Astrocyte of the cerebellum (primary cell): ENCODE results near the gene TMEM164.
"Not testable (repeated sequence)": the region's sequence is repeated elsewhere in the genome, so short reads cannot be mapped to it uniquely, and the experiment has no call there.

Experiments used
- DNase-seq: peaks from one replicate; pipeline ENCODE4 v3.0.0-alpha.2; 2011; ENCODE audit warnings: low read depth
- H3K4me3 ChIP-seq: 2 replicates; pipeline ENCODE4 v1.5.1; 2011; ENCODE audit warnings: mild to moderate bottlenecking, low read depth, low read length, moderate library complexity
- in situ Hi-C: cut with HindIII; loops from 2 replicates; pipeline ENCODE4 v1.10.0; 2017; ENCODE audit warnings: low sequenced_read_pairs
- TF ChIP-seq, protein P1 (sequence below): IDR thresholded peaks from 2 replicates; pipeline ENCODE4 v1.5.1; 2012; ENCODE audit warnings: low read length, low read depth, moderate library complexity, mild to moderate bottlenecking; ENCODE audit errors: missing control alignments

The TMEM164 gene

DNA sequence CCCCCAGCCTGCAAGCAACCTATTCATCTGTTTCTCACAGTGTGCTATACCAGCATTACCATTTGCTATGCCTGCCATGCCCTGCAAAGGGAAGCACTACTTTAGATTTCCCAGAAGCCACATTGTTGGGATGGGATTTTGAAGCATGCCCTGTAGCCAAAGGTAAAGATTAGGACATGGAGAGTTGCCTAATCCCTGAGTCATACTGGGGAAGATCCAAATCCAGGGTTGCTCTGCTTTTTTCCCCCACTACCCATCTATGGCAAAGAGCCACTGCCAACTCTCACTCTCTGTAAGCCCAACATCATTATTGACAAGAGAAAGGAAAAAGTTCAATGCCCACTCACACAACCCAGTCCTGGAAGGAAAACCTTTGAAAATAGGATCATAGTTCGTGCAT lies 36.7 kb upstream of the TMEM164 start:
- DNase-seq: no peak
- H3K4me3 ChIP-seq: no peak overlapping the region
- TF ChIP-seq, protein P1, sequence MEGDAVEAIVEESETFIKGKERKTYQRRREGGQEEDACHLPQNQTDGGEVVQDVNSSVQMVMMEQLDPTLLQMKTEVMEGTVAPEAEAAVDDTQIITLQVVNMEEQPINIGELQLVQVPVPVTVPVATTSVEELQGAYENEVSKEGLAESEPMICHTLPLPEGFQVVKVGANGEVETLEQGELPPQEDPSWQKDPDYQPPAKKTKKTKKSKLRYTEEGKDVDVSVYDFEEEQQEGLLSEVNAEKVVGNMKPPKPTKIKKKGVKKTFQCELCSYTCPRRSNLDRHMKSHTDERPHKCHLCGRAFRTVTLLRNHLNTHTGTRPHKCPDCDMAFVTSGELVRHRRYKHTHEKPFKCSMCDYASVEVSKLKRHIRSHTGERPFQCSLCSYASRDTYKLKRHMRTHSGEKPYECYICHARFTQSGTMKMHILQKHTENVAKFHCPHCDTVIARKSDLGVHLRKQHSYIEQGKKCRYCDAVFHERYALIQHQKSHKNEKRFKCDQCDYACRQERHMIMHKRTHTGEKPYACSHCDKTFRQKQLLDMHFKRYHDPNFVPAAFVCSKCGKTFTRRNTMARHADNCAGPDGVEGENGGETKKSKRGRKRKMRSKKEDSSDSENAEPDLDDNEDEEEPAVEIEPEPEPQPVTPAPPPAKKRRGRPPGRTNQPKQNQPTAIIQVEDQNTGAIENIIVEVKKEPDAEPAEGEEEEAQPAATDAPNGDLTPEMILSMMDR: no peak
- in situ Hi-C loops: no loop called here

DNA sequence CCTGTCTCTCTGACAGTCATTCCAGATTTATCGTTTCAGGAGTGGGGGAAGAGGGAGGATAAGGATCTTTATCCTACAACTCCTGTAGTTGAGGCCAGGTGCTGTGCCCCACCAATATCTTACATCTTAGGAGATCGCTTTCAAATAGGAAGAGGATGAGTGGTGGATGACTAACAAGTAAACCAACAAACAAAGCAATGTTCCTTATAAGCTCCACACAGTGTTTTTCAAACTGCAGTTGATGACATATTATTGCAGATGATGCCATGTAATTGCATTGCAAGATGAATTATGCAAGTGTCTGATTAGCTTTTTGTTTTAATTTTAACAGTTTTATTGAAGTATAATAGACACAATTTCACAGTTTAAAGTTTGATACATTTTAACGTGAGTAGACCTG lies 35.8 kb upstream of the TMEM164 start:
- in situ Hi-C loops: no loop called here
- TF ChIP-seq, protein P1: no peak
- no peak overlapping the region for H3K4me3 ChIP-seq
- no peak for DNase-seq

DNA sequence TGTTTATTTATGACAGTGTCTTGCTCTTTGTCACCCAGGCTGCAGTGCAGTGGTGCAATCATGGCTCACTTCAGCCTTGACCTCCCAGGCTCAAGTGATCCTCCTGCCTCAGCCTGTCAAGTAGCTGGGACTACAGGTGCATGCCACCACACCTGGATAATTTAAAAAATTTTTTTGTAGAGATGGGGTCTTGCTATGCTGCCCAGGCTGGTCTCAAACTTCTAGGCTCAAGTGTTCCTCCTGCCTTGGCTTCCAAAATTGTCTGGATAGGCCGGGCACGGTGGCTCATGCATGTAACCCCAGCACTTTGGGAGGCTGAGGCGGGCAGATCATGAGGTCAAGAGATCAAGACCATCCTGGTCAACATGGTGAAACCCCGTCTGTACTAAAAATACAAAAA lies 32.1 kb upstream of the TMEM164 start:
- in situ Hi-C loops, DNase-seq, H3K4me3 ChIP-seq: not testable (repeated sequence)

DNA sequence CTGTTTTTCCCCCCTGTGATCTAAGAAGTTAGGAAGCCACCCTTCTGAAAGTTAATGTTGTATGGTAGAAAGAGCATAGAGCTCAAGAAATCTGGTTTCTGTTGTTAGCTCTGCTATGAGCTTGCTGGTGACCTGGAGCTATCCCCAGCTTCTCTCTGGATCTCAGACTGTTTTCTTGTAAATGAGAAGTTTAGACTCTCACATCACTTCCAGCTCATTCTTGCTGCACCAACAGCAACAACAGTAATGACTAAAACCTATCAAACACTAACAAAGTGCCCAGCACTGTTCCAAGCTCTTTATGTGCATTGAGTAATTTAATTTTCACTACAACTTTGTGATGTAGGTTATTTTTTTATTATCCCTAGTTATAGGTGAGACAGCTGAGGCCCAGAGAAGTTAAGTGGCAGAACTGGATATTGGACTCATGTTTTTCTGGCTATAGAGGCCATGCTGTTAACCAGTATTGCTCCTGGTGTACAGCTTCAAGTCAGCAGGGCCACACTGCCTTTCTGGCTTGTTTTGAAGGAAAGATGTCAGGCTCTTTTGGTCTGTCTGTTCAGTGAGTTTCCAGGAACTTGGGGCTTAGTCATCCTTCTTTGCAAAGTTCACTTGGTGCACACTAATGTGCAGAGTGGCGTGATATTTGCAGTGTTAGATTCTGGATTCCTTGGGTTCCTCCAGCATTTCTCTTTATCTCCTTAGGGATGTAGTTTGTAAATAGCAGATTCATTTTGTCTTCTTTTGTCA lies 27.8 kb upstream of the TMEM164 start:
- TF ChIP-seq, protein P1: no peak
- in situ Hi-C loops: no loop called here
- H3K4me3 ChIP-seq: no peak overlapping the region
- no peak for DNase-seq

DNA sequence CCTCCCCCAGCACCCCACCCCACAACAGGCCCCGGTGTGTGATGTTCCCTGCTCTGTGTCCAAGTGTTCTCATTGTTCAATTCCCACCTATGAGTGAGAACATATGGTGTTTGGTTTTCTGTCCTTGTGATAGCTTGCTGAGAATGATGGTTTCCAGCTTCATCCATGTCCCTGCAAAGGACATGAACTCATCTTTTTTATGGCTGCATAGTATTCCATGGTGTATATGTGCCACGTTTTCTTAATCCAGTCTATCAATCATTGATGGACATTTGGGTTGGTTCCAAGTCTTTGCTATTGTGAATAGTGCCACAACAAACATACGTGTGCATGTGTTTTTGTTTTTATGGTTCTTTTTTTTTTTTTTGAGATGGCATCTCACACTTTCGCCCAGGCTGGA lies 17.7 kb upstream of the TMEM164 start:
- in situ Hi-C loops, H3K4me3 ChIP-seq, DNase-seq: not testable (repeated sequence)

DNA sequence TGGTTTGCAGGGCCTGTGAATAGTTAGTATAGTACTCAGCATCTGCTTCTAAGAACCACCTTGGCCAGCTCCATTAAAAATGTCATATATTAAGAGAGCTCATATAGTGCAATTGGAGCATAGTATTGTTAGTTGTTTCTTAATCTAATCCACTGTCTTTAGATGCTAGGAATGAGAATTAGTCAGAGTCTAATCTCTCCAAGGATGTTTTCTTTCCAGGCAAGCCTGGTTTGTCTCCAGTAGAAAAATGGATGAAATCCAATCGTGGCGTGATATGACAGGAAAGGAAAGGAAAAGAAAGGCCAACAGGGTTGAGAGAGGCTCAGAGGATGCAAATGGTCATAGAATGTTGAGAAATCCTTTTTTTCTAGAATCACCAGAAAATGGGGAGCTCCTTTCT lies 15.0 kb upstream of the TMEM164 start:
- no peak for DNase-seq
- TF ChIP-seq, protein P1: no peak
- H3K4me3 ChIP-seq: no peak overlapping the region
- in situ Hi-C loops: no loop called here

DNA sequence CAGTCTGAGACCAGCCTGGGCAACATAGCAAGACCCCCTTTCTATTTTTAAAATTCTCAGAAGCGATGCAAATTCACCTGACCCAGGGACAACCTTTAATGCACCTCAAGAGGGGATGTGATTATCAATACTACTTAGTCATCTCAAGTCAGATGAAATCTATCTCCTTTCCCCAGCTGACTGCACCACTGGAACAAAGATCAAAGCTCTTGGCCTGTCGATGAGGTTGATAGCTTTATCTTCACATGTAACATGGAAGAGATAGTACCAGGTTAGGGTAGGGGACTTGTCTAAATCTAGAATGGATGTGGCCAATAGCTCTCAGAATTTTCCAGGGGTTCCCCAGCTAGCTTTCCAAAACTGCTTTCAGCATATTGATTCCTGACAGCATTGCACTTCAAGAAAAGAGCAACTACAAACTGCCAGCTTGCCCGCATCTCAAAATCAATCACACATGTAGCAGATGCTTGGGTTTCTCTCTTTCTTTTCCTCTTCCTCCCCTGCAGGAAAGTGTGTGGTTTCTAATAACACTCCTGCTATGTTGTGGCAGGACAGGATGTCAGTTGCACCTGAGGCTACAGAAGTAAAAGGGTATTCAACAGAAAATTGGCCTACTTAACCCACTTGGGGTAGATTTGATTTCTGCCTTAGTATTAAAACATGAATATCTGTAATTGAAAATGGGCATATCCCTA lies 12.2 kb upstream of the TMEM164 start:
- H3K4me3 ChIP-seq: no peak overlapping the region
- DNase-seq: no peak
- in situ Hi-C loops: no loop called here
- TF ChIP-seq, protein P1: no peak

DNA sequence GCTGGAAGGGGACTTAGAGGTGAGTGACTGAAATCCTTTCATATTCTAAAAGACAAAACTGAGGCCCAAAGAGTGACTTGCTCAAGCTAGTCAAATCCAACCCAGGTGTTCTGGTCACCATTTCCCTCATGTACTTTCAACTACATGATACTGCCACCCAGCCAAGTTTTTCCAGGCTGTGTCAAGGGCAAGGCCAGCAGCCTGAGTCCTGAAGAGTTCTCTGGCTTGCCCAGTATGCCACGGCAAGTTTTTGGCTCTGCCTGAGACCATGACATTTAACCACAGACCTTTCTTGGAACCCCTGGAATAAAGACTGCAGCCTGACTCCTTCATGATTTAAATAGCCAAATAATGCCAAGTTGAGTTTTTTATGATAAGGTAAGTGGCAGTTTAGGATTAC lies 10.7 kb upstream of the TMEM164 start:
- H3K4me3 ChIP-seq: no peak overlapping the region
- in situ Hi-C loops: no loop called here
- DNase-seq: no peak
- TF ChIP-seq, protein P1: no peak
